Sigmoid colon (tissue), 3 donors: ENCODE results near the gene PLXND1.

Experiments
- POLR2A ChIP-seq, 2 donors: fragments of 450-650 bp; IDR thresholded peaks; one replicate each; pipeline ENCODE4 v1.6.1; 2016; ENCODE audit warnings: antibody characterized with exemption in 2 of 2, mild to moderate bottlenecking in 2 of 2, moderate library complexity in 2 of 2
- TF ChIP-seq, protein P1 (sequence below), 4 experiments: fragments of 450-650 bp in 3 of 4; fragments of 200-600 bp in 1 of 4; IDR thresholded peaks; one replicate each; pipeline ENCODE4 v1.5.1; 2016 to 2019; ENCODE audit warnings: antibody characterized with exemption in 4 of 4, mild to moderate bottlenecking in 3 of 4, moderate library complexity in 2 of 4

GRCh38 chr3:129615751-129616281, 9.3 kb upstream of the PLXND1 start:
- TF ChIP-seq, protein P1, sequence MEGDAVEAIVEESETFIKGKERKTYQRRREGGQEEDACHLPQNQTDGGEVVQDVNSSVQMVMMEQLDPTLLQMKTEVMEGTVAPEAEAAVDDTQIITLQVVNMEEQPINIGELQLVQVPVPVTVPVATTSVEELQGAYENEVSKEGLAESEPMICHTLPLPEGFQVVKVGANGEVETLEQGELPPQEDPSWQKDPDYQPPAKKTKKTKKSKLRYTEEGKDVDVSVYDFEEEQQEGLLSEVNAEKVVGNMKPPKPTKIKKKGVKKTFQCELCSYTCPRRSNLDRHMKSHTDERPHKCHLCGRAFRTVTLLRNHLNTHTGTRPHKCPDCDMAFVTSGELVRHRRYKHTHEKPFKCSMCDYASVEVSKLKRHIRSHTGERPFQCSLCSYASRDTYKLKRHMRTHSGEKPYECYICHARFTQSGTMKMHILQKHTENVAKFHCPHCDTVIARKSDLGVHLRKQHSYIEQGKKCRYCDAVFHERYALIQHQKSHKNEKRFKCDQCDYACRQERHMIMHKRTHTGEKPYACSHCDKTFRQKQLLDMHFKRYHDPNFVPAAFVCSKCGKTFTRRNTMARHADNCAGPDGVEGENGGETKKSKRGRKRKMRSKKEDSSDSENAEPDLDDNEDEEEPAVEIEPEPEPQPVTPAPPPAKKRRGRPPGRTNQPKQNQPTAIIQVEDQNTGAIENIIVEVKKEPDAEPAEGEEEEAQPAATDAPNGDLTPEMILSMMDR (IDR thresholded peaks at IDR 0.05): no peak
- no peak for TF ChIP-seq POLR2A (IDR thresholded peaks at IDR 0.05)
